Esophagus squamous epithelium (tissue), 4 donors: ENCODE results near the gene ASXL2.

Source experiments
- CTCF ChIP-seq, 6 experiments: fragments of 450-650 bp in 4 of 6; fragments of 200-600 bp in 2 of 6; sonication (generic) in 2 of 6; IDR thresholded peaks; one replicate each; pipeline ENCODE4 v1.5.1; 2016 to 2019; ENCODE audit warnings: antibody characterized with exemption in 6 of 6, mild to moderate bottlenecking in 4 of 6, moderate library complexity in 4 of 6
- POLR2A ChIP-seq, 4 donors: fragments of 450-650 bp; IDR thresholded peaks; one replicate each; pipeline ENCODE4 v1.6.1; 2017; ENCODE audit warnings: antibody characterized with exemption in 4 of 4, mild to moderate bottlenecking in 4 of 4, moderate library complexity in 3 of 4

- TF ChIP-seq CTCF (IDR thresholded peaks at IDR 0.05): no peak
- no peak for TF ChIP-seq POLR2A (IDR thresholded peaks at IDR 0.05)
Observed at GRCh38 chr2:25757906-25758305, 120.4 kb downstream of the ASXL2 start.
